Inflammatory macrophage treated with lipopolysaccharide for 4 hours (primary cell): Measurements from ENCODE around the gene EML4.
"Not testable (repeated sequence)": the region's sequence is repeated elsewhere in the genome, so short reads cannot be mapped to it uniquely, and the experiment has no call there.

Experiments
- DNase-seq: peaks from one replicate; pipeline ENCODE4 v3.0.0-alpha.2; 2020

The EML4 gene

GRCh38 chr2:42337846-42338566 lies 168.9 kb downstream of the EML4 start:
- DNase-seq: no peak

GRCh38 chr2:42338567-42339190 lies 169.5 kb downstream of the EML4 start:
- no peak for DNase-seq

- DNase-seq: no peak
Observed at GRCh38 chr2:42339191-42339912, 170.2 kb downstream of the EML4 start.

GRCh38 chr2:42340045-42340937 lies 171.1 kb downstream of the EML4 start:
- no peak for DNase-seq

GRCh38 chr2:42340938-42341636 lies 171.9 kb downstream of the EML4 start:
- no peak for DNase-seq

GRCh38 chr2:42342061-42342794 lies 173.1 kb downstream of the EML4 start:
- peak; percentile 50 for DNase-seq

- DNase-seq: no peak
Observed at GRCh38 chr2:42342795-42343241, 173.7 kb downstream of the EML4 start.

- no peak for DNase-seq
Observed at GRCh38 chr2:42345986-42346385, 176.8 kb downstream of the EML4 start.

- not testable (repeated sequence) for DNase-seq
Observed at GRCh38 chr2:42346856-42347255, 177.7 kb downstream of the EML4 start.

- not testable (repeated sequence) for DNase-seq
Observed at GRCh38 chr2:42347518-42347917, 178.4 kb downstream of the EML4 start.

GRCh38 chr2:42348113-42348805 lies 179.1 kb downstream of the EML4 start:
- DNase-seq: no peak

GRCh38 chr2:42350434-42351063 lies 181.4 kb downstream of the EML4 start:
- no peak for DNase-seq

GRCh38 chr2:42351864-42352263 lies 182.7 kb downstream of the EML4 start:
- DNase-seq: no peak

- no peak for DNase-seq
Observed at GRCh38 chr2:42353792-42354429, 184.8 kb downstream of the EML4 start.

GRCh38 chr2:42359304-42359964 lies 190.3 kb downstream of the EML4 start:
- DNase-seq: peak; percentile 23

- peak; percentile 54 for DNase-seq
Observed at GRCh38 chr2:42359965-42360483, 190.9 kb downstream of the EML4 start.

GRCh38 chr2:42360493-42360889 lies 191.3 kb downstream of the EML4 start:
- DNase-seq: no peak

GRCh38 chr2:42360890-42361727 lies 192.0 kb downstream of the EML4 start, which contains the start of gene COX7A2L:
Gene COX7A2L, minus strand, starts transcription at chr2:42361217. Its CDS starts 56 bp downstream, at chr2:42361161.
- DNase-seq: peak; percentile 98
